ENCODE data around the gene LRRC4C.

LRRC4C gene

DNA sequence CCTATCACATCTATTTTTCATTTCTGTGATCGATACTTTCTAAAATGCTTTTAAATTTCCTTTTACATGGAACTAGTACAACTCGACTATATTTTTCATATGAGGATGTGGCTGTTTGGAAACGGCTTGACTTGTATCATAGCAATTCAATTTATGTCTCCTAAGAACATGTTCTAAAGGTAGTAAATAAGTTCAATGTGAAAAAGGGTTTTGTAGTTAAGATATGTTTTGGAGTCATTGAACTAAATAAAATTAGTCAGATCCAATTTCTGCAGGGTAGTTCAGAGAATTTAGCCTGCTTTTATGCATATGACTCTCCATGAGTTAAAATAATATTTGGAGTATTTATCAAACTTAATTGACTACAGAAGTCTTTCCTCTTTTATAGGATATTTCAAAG, 1121.4 kb downstream of the LRRC4C start:
- no peak for DNase-seq

DNA sequence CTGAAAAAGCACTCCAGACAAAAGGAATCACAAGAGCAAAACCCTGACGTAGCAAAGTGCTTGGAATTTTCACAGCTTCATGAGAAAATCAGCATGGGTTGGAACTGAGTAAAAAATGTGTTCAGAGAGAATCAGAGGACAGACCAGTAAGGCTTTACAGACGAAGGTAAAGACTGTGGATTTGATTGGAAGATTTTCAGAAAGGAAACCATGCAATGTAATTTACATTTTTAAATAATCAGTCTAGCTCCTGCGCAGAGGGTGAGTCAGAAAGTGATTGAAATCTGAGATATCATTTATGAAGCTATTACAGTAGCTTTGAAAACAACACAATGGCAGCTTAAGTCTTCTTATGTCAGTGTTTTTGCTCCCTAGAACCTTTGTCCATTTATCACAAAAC, 1122.3 kb downstream of the LRRC4C start:
- DNase-seq = no peak

DNA sequence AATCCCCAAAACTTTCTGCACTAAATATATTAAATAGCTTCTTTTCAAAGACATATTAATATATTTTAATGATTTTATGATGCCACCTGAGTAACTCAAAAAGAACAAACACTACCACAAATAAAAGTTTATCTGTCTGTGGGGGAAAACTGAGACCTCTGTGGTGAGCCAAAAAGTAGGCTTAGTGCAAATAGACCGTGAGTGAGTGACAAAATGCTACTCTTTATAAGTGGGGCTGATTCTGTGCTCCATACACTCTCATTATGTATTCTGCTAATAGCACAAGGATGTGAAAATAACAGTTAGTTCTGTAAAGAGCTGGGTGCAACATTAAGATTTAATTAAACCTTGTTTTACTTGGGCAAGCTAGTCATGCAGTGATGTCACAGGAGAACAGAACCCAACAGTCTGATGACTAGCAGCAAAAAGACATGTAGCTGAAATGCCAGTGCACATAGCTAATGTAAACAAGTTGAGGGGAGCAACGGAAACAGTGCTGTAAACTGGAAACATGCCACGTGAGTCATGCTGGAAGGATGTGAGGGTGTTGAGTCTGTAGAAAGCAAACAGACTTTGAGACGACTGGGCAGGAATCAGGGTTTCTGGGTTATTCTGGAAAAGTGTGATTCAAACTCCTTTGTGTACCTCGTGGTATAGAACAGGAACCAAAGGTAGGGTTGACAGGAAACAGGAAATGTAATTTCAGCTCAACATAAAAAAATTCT, 1130.4 kb downstream of the LRRC4C start:
- DNase-seq = no peak

DNA sequence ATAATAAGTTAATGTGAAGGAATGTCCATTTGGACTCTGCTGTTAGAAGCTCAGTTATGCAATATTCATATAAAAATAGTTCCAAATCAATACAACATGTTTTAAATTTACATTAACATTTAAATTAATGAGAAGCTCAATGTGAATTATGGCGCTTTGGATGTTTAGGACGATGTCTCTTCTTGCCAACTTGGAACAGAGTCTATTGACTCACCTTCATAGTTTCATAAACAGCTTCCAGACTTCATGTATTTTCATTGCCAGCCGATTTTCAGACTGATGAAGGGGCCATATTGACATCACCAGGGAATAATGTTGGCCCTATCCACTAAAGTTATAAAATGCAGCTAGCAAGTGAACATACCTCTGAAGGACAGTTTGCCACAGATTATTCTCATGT, 1136.2 kb downstream of the LRRC4C start:
- DNase-seq = no peak

DNA sequence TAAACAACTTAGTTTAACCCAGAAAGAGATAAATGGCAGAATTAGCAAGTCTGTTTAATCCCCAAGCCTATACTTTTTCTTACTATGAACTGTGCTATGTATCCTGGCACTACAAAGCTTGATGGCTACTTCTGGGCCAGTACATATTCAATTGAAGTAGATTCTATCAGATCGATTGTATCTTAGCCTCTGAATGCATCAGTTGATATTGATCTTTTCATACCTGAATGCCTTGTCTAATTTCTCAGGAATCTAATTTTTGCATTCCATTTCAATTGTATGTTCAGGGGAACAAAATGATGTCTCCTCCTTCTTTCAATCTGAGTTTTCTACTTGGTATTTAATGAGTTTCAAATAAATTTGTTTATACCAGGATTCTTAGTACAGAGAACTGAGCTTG, 1137.9 kb downstream of the LRRC4C start:
- DNase-seq = no peak

DNA sequence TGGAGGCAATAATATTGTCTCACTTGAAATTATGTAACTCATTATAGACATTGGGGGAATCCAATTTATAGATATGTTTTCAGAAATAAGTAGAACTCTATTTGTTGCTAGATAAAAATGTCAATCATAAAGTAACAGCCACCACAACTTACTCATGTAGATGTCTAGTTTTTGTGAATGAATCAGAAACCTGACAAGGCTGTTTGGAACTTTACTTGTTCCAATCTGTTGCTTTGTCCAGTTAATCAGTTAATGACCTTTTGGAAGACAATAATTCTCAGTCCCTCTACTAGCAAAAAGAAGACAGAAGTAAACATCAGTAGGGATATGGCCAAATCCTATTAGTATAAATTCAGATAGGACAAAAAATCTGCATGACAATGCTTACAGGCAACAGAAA, 1143.3 kb downstream of the LRRC4C start:
- no peak for DNase-seq

DNA sequence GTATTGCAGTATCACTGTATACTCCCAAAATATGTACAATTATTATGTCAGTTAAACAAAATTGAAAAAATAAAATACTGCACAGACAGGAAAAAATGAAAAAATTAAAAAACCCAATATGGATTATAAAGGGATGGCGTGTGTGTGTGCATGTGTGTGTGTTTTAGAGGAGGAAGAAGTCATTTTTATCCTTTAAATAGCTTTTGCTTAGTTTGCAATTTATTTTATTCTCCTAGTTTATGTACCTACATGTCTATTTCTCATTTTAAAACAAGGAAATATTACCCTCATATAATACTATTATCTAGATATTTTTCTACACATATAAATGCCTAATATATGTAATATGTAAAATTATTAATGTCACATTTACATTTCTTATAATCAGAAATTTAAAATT, 1144.3 kb downstream of the LRRC4C start:
- DNase-seq = no peak

DNA sequence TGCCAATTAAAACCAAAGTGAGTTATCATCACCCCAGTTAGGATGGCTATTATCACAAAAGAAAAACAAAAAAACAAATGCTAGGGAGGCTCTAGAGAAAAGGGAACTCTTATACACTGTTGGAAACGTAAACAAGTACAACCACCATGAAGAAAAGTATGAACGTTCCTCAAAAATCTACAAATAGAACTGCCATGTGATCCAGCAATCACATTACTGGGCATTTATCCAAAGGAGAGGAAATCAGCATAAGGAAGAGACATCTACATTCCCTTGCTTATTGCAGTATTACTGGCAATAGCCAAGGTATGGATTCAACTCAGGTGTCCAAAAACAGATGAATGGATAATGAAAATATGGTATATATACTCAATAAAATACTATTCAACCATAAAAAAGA, 1145.1 kb downstream of the LRRC4C start:
- DNase-seq = no peak

DNA sequence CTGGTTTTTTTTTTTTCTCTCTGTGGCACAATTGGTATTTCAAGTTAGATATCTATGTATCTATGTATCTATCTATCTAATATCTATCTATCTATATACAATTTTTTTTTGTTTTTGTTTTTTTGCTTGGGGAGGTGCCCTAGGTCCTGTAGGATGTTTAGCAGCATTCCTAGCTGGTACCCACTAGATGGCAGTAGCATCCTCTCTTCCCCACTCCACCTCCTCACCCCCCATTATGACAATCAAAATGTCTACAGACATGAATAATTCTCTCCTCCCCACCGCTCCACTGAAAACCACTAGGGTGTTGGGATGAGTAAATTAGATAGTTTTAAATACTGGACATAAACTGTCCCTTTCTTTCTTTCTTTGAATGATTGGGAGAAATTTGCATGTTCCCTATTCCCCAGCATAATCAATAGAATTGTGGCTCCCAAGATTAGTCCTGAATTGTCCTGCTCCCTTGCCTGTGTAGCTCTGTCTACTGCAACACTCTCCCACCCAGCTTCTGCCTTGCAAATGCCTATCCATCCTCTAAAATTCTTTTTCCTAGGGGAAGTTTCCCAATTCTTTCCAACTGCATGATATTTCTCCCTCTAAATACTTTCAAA, 1152.4 kb downstream of the LRRC4C start:
- DNase-seq = no peak

DNA sequence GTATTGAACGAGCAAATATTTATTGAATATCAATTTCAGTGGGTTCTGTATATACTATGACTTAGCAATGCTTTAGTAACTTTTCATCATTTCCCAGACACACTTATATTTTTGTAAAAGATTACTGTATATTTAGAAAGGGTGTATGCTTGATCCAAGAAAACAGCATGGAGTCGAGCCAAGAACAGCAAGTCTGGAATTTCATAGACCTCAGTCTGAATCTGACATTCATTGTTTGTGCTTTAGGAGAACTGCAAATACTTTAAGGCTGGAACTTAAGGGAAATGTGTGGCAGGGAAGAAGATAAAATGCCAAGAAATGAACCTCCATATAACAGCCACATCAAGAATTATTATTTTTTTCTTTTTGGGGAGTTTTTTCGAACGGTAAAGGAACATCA, 1156.8 kb downstream of the LRRC4C start:
- no peak for DNase-seq

DNA sequence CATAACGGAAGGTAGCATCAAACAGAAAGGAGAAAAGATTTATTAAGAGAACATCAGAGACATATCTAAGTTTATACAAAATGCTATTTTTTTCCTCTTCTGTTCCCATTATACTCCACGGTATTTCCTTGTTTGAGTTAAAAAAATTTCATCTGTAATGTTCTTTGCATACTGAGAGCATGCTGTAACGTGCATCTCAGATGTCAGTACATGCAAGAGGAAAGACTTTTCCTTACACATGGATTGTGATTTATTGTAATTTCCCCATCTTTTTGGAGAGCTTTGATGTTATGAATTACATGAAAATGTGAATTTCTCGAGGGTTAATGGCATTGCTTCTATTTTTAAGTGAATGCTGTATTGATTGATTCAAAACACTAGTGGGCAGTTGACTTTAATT, 1164.0 kb downstream of the LRRC4C start:
- DNase-seq = no peak

DNA sequence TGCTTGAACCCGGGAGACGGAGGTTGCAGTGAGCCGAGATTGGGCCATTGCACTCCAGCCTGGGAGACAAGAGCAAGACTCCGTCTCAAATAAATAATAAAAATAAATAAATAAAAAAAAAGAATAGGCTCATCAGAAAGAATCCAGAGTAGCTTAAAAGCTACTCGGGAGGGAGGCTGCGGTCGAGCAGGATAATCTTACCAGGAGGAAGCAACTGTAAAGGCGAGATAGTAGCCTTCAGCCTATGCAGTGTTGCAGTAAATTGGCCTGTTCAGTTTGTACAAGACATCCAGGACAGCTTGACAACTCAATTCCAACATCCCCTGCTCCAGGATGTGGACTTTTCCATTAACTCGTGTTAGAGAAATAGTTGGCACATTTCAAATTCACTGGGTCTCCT, 1164.7 kb downstream of the LRRC4C start:
- no peak for DNase-seq

DNA sequence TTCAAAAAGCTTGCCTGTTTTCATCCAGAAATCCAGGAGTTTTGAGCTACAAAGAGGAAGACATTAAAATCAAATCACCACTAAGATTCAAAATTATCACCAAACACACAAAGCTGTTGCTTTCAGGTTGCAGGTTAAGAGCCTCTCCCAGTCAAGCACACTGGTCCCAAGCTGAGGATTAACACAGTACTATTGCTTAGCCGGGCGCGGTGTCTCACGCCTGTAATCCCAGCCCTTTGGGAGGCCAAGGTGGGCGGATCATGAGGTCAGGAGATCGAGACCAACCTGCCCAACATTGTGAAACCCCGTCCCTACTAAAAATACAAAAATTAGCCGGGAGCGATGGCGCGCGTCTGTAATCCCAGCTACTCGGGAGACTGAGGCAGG, 1165.1 kb downstream of the LRRC4C start:
- no peak for DNase-seq

DNA sequence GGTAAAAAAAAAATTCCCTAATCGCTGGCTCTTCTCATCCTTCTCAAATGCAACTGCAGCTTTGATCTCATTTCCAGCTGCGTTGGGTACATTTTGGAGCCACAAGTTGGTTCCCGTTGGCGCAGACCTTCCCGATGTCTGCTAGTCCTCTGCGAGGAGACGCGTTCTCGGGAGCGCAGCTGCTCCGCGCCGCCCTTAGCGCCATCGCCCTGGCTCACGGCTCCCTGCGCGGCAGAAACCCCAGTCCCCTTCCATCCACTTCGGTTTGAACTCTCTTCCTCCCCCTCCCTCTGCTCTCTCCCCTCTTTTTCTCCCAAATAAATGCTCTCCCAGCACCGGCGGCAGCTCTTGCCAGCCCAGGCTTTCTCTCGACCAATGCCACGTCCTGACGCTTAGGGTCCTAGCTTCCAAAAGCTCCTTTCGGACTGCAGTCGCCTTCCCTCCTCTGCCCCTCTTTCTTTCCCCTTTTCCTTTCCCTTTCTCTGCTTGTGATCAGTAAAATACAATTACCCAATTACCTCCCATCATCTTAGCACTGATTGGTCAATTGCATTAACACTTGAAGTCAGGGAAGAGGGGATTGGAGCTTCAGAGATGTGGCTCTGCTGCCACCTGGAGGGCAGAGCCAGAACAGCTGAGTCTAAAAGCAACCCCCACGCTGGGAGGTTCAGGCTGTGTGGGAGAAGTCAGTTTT, 1165.7 kb downstream of the LRRC4C start:
- DNase-seq = no peak

DNA sequence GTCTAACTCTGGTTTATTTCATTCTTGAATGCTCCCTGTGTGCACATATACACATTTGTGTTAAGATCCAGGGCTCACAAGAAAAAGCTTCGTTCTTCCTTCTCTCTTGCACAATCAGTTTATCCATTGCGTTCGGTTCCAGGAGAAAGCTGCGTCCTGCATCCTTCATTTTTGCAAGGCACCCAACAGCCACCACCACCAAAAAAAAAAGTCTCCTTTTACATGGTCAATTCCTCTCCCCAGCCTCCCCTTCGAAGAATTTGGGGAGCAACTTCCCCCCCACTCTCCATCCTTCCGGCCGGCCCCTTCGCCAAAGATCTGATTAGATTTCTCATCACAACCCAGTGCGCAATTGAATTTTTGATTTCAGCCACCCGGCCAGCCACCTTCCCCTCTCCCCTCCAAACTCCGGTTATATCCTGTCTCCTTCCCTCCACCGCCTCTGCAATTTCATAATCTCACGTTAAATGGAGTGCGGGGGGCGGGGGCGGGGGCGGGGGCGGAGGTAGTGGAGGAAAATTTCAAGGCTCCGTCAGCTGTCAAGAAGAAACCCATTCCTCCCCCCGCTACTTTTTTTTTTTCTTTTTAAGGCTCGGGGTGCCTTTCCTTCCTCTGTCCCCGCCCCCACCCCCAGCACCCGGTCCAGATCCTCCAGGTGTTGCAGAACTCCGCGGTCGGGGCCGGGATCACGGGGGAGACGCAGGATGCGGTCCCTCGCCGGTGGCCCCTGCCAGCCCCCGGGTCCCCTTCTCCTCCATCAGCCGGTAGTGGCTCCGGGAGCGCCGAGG, 1166.5 kb downstream of the LRRC4C start:
- no peak for DNase-seq

DNA sequence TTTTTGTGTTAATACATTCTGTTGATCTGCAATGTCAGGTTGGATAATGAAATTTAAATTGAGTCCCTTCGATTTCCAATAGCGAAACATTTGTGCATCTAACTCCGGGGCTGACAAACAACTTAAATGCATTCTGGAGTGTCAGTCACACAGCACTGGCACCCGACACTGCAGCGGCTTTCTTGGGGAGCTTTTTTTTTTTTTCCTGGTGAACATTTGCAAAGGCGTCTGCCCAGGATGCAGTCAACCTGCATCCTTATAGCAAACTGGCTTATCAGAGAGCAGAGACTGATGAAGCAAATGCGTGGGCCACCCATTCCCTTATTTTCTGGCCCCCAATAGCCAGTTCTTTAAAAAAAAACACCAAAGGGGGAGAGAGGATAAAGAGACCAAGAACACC, 1167.7 kb downstream of the LRRC4C start:
- DNase-seq = no peak

DNA sequence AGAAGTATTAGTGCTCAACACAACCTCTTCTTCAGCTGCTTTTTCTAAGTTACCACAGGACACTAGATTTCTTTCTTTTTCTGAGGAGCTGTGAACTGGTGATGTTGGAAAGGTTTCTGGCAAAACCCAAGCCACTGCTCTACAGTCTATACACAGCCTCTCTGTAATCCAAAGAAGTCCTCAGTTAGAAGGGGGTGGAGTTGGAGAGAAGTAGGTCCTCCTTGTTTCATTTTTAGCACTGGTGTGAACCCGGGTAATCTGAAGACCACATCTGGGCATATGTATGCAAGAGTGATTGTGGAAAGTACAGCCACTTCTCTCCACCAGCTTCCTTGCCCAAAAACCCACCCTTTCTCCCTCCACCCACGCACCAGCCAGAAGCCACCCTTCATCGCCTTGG, 1168.1 kb downstream of the LRRC4C start:
- DNase-seq = no peak

DNA sequence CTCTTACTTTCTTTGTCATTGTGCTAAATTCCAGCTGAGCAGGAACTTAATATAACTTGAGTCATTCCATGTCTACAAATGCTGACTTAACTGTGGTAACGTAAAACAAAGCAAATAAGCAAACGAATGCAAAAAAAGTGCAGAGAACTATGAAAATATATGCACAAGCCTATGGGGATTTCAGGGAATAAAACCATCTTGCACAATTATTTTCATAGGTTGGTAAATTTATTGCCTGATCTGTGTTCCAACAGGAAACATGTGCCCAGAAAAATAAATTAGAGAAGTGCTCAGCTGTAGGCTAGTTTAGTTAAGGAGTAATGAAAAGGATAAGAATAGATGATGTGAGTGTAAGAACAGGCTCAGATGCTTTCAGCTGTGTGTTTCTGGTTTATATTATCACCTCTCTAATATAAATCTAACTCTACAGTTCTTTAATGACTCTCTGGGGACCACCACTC, 1169.3 kb downstream of the LRRC4C start:
- DNase-seq = no peak

DNA sequence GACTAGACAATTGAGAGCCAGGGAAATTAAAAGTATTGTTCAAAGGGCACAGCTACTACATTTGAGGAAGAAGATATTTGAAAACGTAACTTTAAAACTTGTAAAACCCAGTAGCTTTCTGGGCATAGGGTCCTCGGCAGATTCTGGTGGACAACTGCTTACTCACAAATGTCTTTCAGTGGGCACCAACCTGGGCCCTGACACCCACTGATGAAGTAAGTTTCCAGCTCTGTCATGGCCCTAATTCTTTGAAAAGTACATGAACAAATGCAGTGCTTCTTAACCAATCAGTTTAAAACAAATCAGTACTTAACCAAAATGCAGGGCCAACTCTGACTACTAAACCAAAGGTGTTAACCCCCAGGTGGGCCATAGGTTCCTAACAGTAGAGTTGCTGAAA, 1170.1 kb downstream of the LRRC4C start:
- DNase-seq = no peak

DNA sequence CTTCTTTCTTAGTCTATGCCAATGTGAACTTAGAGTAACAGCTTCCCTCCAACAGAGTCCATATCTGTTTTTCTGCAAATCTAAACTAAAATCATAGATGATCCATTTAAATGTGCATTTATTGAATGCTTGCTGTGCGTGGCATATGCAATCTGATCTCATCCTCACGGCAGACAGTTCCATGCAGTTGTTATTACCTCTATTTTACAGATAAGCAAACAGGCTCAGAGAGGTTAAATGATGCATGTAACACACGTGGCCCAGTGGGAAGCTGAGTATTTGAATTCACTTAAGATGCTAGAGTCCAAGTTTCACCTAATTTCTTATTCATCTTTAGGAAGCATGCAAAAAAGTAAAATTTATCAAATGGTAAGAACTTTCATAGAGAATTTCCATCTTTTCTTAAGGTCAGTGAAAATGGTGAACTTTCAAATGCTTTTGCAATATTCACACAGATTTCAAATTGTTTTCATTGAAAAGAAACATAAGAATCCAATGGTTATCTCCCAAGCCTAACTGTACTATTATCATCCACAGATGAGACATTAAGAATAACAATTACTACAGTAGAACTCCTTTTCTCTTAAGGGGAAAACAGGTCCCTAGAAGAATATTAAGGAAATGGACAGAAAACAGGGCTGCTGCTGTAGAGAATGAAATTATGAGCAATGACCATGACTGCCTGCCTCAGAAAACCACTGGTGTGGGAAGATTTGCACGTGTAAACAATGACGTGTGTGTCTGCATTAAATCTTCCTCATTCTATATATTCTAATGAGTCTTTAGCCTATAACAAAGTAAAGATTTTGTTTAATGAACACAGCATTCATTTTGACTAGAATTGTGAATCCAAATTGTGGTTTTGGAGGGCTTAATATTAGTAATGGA, 1171.3 kb downstream of the LRRC4C start:
- DNase-seq = no peak

DNA sequence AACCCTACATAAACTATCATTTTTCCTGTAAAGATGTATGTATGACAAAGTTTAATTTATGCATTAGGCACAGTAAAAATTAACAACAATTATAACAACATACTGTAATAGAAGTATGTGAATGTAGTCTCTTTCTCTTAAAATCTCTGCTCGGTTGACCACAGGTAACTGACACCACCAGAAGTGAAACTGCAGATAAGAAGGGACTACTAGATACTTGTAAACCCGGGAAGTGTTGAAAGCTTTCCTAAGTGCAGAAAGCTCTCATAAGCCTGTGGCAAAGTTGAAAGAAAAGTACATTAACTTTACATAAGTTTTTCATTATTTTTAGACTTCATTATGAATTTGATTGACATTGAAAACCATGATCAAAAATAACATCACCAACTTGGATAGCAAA, 1173.3 kb downstream of the LRRC4C start:
- no peak for DNase-seq

DNA sequence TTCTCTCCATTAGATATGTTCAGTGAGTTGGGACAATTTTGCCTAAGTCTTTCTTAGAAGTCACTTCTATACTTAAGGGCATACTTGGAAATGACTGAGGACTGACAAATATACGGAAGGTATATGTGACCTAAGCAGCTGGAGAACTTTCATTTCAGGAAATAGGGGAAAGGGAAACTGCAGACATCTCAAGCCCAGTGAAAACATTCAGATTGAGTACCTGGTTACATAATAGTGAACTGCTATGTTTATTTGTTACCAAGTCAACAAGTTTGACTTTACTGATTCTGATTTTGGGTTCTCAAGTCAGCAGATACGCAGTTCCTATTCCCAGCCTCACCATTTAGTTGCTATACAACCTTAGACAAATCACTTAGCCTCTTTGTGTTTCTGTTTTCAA, 1173.9 kb downstream of the LRRC4C start:
- no peak for DNase-seq

All from activated gamma-delta T cell (primary cell).